ENCODE data around the gene DACT1.

- no peak for TF ChIP-seq CTCF (IDR thresholded peaks at IDR 0.05; ENCODE audit: low read length)
- no peak for TF ChIP-seq EZH2phosphoT487 (IDR thresholded peaks at IDR 0.05; ENCODE audit: low read length)
Observed at GRCh38 chr14:58634406-58635090, 3.2 kb upstream of the DACT1 start.
